GM20431 (cell line): Measurements from ENCODE around the gene CMBL.
"Not testable (repeated sequence)": the region's sequence is repeated elsewhere in the genome, so short reads cannot be mapped to it uniquely, and the experiment has no call there.

Experiments
- in situ Hi-C: fragments of 300-500 bp; cut with MseI, MboI; formaldehyde crosslinking; loops from one replicate; pipeline ENCODE4 v1.15.0; 2020; ENCODE audit warnings: low sequenced_read_pairs; ENCODE audit not compliant: unreplicated experiment

CMBL gene

DNA sequence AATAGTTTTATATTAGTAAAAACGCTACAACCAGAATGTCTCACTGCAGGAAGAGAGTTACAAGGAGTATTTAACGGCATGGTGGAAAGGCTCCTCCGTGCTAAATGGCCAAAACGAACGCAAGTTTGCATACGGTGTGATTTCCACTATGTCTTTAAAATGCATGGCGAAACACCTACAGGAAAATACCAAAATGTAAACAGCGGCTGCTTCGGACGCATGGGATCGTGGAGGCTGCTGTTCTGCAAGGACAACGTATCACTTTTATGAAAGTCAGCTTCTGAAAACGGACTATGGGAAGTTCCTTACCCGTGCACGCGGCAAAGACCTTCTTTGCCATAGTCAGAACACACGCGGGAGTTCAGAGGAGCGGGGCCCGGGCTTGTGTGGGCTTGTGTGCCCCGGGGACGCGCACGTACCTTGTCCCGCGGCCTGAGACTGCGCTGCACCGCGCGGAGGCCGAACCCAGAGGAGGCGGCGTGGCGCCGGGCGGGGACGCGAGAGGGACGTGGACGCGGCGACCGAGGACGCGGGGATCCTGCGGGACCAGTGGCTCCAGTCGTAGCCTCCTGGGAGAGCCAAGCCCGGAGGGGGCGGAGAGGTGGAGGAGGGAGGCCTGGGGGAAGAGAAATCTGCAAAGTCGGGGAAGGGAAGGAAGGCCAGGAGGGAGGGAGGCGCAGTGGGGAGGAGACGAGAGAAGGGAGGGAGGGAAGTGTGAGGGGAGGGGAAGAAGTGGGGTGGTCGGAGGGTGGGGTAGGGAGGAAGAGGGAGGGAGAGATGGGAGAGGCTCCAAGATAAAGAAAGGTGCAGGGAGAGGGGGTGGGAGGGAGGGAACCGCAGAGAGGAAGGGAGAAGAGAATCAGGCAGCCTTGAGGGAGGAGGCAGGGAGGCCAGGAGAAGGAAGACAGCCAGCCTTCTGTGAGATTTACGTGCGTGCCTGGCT, at the start of gene CMBL:
Gene CMBL, minus strand, starts transcription at position 697 of the 943 bp plus-strand sequence. CDS start 17,140 bp downstream, outside the sequence.
- in situ Hi-C loops: no loop called here

DNA sequence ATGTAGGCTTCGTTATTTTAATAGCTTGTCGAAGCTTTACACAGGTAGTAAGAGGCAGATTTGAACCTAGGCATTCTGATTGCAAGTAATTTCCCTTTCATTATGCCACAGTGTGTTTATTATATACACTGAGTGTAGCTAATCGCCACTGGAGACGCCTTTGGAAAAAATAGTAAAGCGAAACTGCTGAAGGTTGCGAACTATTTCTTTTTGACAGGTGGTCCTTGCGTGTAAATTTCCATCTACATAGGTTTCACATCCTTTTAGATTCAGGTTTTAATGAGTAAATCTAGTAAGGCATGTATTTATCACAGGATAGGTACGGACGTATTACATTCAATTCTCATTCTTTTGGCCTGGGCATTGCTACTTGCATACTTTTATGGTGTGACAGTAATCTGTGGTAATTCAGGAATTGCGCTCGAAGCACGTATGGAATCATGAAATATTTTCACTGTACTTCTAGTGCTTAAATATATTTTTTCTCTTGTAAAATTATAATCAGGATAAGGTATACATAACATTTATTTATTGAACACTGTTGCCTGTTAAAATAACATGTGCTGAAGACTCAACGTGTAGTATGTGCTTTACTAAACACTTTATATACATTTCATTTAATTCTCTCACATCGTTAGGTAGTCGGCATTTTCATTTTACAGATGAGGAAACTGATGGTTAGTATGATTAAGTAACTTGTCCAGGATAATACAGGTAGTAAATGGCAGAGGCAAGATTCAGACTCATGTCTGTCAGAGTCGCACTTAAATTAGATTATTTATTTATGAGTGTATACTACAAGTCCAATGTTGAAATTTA, 47.6 kb upstream of the CMBL start:
- in situ Hi-C loops: no loop called here

- in situ Hi-C loops: no loop called here
These were observed 46.6 kb upstream of the CMBL start for GRCh38 chr5:10354048-10354872.

- in situ Hi-C loops: no loop called here
These were observed 45.7 kb upstream of the CMBL start, which contains the start of gene MARCHF6 for GRCh38 chr5:10353241-10354047. Gene MARCHF6, plus strand, starts transcription at chr5:10353695. Its CDS starts 204 bp downstream, at chr5:10353899.

DNA sequence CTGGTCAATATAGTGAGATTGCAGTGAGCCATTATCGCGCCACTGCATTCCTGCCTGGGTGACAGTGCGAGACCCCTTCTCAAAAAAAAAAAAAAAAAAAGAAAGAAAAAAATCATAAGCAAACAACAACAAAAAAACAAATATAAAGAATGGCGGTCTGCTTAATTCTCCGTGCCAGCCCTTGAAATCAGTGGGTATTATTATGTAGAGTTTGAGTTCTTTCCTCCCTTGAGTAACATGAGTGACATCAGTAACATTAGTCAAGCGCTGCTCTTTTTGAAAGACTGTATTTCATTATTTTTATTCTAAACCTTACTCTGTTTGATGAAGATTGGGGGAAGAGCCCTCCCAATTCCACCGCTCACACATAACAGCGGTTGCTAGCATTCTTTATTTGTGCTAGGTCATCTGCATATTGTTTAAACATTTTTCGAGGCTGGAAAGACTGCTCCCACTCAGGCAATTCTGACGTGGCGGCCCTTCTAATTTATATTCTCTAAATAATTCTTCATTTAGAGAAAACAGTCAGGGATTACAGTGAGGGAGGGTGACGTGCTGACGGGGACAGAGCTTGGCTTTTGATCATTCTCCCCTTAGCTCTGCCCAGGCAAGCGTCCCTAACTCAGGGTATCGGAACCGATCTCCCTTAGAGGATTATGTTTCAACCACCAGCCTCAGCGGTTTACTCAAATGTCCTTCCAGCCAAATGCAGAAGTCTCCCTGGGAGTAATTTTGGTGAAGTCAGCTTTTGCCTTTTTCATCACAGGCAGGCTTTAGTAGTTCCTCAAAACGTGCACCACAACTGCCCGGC, 44.9 kb upstream of the CMBL start:
- in situ Hi-C loops: no loop called here

DNA sequence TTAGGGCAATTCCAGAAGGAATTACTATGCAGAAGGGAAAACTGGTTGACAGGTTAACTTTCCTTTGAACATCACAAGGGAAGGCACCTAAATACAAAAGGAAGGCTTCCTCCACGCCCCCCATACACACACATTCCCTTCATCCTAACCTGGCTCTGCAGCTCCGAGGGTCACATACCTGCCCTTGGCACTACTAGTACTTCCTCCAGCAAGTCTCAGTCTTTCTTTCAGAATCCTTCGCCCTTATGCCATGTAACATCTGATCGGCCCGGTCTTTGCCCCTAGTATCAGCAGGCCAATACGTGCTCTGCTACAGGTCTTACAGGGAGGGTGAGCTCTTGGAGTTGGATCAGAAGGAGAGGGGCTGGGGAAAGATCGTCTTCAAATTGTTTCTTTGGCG, 44.2 kb upstream of the CMBL start:
- in situ Hi-C loops: no loop called here

DNA sequence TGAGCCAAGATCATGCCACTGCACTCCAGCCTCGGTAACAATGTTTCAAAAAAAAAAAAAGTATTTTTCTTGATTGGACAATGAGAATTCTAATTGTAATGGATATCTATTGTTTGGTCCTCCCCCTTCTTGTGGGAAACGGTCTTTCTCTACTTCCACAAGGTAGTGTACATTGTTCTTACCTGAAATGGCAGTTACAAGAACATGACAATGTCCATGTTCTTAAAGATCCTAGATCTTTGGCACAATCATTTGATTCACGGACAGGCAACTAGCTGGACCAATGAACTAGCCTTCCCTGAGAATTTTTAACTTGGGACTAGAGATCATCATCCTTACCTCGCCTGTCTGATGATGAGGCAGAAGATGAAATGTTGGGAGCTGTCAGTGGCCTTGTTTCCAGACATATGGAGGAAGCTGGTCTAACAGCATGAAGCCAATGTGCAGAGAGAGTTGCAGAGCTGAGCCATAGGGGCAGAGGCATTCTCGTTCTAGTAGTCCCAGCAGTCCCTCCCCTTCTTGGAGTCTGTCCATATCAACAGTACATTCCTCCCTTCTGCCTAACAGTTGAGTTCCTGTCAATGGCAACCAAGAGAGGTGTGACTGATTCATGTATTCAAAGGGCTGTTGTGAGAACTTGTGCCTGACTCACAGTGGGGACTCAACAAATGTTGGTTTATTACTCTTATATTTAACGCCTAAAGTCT, 43.6 kb upstream of the CMBL start:
- in situ Hi-C loops: no loop called here

DNA sequence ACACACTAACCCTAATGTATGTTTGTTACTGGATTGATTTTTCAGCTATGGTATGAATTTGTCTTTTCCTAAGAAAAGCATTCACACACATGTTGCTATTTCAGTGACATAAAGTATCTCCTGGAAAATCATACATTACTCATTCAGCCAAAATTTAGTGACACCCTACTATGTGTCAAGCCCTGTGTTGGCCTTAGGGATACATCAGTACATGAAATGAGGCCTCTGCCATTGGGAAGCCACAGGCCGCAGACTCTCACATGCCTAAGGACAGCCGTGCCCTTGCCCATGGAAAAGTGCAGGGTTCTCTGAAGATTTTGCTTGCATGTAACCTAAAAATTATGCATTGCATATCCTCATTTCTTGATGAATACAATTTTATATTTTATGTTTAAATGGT, 40.6 kb upstream of the CMBL start:
- in situ Hi-C loops: no loop called here

DNA sequence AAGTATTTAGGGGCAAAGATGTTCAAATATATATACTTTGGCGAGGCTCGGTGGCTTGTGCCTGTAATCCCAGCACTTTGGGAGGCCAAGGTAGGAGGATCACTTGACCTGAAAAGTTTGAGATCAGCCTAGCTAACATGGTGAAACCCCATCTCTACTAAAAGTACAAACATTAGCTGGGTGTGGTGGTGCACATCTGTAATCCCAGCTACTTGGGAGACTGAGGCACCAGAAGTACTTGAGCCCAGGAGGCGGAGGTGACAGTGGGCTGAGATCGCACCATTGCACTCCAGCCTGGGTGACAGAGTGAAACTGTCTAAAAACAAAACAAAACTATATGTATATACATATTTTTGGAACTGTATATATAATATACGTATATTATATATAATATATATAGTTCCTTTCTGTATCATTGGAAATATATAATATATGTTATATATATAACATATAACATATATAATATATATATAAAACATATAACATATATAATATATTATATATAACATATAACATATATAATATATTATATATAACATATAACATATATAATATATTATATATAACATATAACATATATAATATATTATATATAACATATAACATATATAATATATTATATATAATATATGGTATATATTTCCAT, 36.9 kb upstream of the CMBL start:
- in situ Hi-C loops: not testable (repeated sequence)

DNA sequence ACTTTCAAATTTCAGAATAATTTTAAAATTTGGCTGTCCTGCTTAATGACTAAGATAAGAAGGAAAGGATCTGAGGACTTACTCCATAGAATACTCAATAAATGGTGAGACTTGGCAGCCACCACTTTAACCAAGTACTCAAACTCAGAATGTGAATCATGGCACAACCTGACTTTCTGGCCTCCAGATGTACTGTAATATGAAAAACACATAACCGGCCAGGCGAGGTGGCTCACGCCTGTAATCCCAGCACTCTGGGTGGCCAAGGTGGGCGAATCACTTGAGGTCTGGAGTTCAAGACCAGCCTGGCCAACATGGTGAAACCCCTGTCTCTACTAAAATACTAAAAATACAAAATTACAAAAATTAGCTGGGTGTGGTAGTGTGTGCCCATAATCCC, 35.8 kb upstream of the CMBL start:
- in situ Hi-C loops: no loop called here

GRCh38 chr5:10339958-10340357, 32.3 kb upstream of the CMBL start:
- in situ Hi-C loops: no loop called here

DNA sequence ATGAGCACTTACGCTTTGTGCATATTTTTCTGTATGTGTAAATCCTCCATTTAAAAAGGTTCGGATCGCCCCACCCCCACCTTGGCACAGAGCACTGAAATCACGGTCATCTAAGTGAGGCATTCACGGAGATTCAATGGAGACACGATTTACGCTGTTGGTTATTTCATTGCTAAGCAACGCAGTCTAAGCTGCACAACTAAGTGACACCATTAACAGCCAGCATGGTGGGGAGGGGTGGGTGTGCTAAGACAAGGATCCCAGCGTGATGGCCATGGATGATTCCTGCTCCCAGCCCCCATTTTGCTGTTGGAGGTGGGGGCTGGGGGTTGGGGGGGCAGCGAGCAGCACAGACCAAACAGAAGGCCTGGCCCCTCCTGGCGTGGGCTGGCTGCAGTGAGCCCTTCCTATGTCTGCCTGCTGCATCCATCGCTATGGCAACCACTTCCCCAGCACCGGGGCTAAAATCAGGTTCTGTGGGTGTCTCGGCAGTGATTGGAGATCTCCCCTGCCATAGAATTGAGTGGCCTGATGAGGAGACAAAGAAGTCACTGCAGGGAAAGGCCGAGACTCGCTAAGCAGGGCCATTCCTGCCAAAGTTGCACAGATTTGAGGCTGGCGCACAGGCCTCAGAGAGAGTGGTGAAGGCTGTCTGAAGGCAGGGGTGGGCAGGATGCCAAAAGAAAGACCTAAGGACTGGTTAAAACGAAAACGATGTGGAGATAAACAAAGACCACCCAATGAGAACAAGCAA, 31.5 kb upstream of the CMBL start:
- in situ Hi-C loops: no loop called here

DNA sequence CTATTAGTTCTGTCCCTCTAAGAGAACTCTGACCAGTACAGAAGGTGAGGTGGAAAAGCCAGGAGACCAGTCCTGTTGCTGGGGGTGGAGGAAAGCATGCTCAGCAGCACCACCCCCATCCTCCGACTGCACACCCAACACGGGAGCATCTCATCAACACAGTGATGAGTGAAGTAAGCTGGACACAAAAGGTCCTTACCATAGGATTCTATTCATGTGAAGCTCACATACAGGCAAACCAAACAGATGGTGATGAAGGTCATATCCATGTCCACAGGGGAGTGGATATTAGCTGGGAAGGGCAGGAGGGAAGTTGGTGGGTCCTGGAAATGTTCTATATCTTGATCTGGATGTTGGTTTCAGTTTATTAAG, 31.0 kb upstream of the CMBL start:
- in situ Hi-C loops: no loop called here

- in situ Hi-C loops: no loop called here
These were observed 30.3 kb upstream of the CMBL start for GRCh38 chr5:10337986-10338385.

GRCh38 chr5:10337107-10337506, 29.4 kb upstream of the CMBL start:
- in situ Hi-C loops: no loop called here

DNA sequence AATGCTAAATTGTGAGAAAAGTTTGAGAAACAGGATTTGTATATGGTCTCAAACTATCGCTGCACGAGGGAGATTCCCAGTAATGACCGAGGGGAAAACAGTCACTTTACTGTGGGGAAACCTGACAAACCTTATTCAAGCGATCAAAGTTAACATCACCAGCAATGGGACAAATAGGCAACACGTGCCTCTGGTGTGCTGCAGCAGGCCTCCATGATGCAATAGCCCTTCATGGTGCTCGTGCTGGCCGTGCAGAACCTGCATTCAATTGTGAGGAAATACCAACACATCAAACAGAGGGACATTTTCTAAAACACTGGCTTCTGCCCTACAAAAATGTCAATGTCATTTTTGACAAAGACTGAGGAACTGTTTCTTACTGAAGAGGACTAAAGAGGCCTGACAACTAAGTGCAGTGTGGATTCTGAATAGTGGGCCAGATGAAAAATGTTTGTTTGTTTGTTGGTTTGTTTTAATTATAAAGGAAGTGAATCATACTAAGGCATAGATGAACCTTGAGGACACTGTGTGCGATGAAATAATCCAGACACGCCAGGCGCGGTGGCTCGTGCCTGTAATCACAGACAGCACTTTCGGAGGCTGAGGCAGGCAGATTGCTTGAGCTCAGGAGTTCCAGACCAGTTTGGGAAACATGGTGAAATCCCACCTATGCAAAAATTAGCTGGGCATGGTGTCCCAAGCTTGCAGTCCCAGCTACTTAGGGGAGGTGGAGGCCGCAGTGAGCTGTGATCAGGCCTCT, 28.2 kb upstream of the CMBL start:
- in situ Hi-C loops: no loop called here
